Measurements from ENCODE around the gene B4GALT1. TPM values are rescaled to one million over a fixed set of nuclear protein-coding genes. Genes with fewer than 3 reads are reported as not detected.

Gene B4GALT1
- total RNA-seq, 1 experiment from 2014 or later: 31.4 TPM

GRCh38 chr9:33125461-33125860 lies 41.7 kb downstream of the B4GALT1 start:
- ChIA-PET POLR2A (no interaction called here), CTCF (no interaction called here), RAD21 (ENCODE audit: low non-redundant PET in 1 of 2, low total read pairs in 2 of 2, uncharacterized antibody in 2 of 2, unreplicated experiment in 2 of 2) (no interaction called here)
- Histone ChIP-seq H3K27ac (ENCODE audit: low read depth, low read length) (no peak overlapping the region), H3K36me3 (ENCODE audit: control insufficient read depth in 1 of 2, insufficient read depth in 2 of 2, low read length in 2 of 2) (no peaks in the 10 kb centered on the region), H3K9me2 (ENCODE audit: insufficient read depth) (no peaks in the 10 kb centered on the region), H3K27me3 (ENCODE audit: insufficient read depth, low read length) (no peaks in the 10 kb centered on the region), H3K9me3 (ENCODE audit: control insufficient read depth in 1 of 2, insufficient read depth in 1 of 2, low read depth in 1 of 2, low read length in 2 of 2) (no peaks in the 10 kb centered on the region), H2AFZ (ENCODE audit: low read depth, low read length, poor library complexity, severe bottlenecking) (no peak overlapping the region), H4K20me1 (ENCODE audit: insufficient read depth) (no peaks in the 10 kb centered on the region), H3K4me2 (ENCODE audit: low read length) (no peak overlapping the region), H3K79me2 (ENCODE audit: insufficient read depth, low read length) (no peaks in the 10 kb centered on the region), H3K4me3 (replicated peaks in 1 of 2; ENCODE audit: low read depth in 1 of 2, low read length in 2 of 2) (no peak overlapping the region), H3K4me1 (ENCODE audit: control insufficient read depth in 1 of 2, insufficient read depth in 2 of 2, low read length in 2 of 2) (peaks cover 5 to 14% of the 10 kb centered on the region in 2 experiments; a peak in 3 of 4 replicates), H3K9ac (ENCODE audit: low read length) (no peak overlapping the region)
- DNase-seq (ENCODE audit: low read depth, low spot score) (no peak), ATAC-seq (no peak)
- intact Hi-C loops (cut with micrococcal nuclease): no loop called here
- TF ChIP-seq, protein P1, sequence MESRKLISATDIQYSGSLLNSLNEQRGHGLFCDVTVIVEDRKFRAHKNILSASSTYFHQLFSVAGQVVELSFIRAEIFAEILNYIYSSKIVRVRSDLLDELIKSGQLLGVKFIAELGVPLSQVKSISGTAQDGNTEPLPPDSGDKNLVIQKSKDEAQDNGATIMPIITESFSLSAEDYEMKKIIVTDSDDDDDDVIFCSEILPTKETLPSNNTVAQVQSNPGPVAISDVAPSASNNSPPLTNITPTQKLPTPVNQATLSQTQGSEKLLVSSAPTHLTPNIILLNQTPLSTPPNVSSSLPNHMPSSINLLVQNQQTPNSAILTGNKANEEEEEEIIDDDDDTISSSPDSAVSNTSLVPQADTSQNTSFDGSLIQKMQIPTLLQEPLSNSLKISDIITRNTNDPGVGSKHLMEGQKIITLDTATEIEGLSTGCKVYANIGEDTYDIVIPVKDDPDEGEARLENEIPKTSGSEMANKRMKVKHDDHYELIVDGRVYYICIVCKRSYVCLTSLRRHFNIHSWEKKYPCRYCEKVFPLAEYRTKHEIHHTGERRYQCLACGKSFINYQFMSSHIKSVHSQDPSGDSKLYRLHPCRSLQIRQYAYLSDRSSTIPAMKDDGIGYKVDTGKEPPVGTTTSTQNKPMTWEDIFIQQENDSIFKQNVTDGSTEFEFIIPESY (IDR thresholded peaks at IDR 0.05; ENCODE audit: extremely low read depth, insufficient replicate concordance, low read length): no peak
- TF ChIP-seq EGR1 (IDR thresholded peaks at IDR 0.05; ENCODE audit: low read depth) (no peak), CTCF (IDR thresholded peaks at IDR 0.05 in 2 of 3, conservative IDR thresholded peaks at IDR 0.05 in 1 of 3; ENCODE audit: borderline replicate concordance in 1 of 3, insufficient read depth in 1 of 3, low read depth in 2 of 3, low read length in 2 of 3) (no peak), CBX3 (IDR thresholded peaks at IDR 0.05; ENCODE audit: low read depth) (no peak), JUND (IDR thresholded peaks at IDR 0.05) (no peak), ZFX (IDR thresholded peaks at IDR 0.05) (no peak), SIN3A (IDR thresholded peaks at IDR 0.05; ENCODE audit: low read depth) (no peak)
- TF ChIP-seq, protein P2, sequence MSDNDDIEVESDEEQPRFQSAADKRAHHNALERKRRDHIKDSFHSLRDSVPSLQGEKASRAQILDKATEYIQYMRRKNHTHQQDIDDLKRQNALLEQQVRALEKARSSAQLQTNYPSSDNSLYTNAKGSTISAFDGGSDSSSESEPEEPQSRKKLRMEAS (IDR thresholded peaks at IDR 0.05): no peak
- no TSS peak for BruUV-seq (replicated peaks)

All from HCT116 (cell line).